Measurements from ENCODE around the gene GTF2A1.
A peak's percentile ranks its signal among the peaks of the same experiment; 100 is the strongest.

The GTF2A1 gene

DNA sequence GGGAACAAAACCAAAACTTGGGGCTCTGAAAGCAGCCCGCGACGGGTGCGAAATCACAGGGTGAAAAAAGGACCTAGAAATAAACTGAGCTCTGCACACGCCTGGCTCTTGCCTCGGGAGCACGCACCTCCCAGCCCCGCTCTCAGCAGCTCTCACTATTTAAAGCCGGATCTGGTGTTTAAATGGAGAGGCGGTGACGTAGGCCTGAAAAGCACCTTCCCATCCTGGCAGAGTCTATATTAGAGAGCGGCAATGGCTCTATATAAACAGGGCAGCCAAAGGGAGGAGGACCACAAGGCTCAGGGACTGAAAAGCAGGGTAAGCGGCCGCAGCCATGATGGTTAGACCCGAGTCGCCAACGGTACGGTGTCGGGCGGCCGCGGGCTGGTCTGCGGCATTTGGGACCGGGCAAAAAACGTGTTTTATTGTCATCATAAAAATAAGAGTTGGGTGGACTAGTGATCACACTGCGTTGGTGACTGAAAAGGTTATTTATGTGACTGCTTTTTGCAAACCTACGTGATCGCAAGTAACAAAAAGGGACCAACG lies 1.5 kb downstream of the GTF2A1 start:
- peak; percentile 95 to 96 for DNase-seq
- TF ChIP-seq, protein P1, sequence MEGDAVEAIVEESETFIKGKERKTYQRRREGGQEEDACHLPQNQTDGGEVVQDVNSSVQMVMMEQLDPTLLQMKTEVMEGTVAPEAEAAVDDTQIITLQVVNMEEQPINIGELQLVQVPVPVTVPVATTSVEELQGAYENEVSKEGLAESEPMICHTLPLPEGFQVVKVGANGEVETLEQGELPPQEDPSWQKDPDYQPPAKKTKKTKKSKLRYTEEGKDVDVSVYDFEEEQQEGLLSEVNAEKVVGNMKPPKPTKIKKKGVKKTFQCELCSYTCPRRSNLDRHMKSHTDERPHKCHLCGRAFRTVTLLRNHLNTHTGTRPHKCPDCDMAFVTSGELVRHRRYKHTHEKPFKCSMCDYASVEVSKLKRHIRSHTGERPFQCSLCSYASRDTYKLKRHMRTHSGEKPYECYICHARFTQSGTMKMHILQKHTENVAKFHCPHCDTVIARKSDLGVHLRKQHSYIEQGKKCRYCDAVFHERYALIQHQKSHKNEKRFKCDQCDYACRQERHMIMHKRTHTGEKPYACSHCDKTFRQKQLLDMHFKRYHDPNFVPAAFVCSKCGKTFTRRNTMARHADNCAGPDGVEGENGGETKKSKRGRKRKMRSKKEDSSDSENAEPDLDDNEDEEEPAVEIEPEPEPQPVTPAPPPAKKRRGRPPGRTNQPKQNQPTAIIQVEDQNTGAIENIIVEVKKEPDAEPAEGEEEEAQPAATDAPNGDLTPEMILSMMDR (IDR thresholded peaks at IDR 0.05) = no peak
- H3K27me3 ChIP-seq = no peaks in the 10 kb centered on the region
- H3K27ac ChIP-seq = peak overlapping the region; percentile 92 to 99
- no peaks in the 10 kb centered on the region for H3K9me3 ChIP-seq
- peak overlapping the region; percentile 84 to 95 for H3K4me3 ChIP-seq
- peaks cover 5 to 19% (median 17%) of the 10 kb centered on the region in 3 donors for H3K36me3 ChIP-seq
- intact Hi-C loops (cut with DNase I; ENCODE audit: low total_unique reads) = no loop called here
- peaks cover 0 to 40% (median 13%) of the 10 kb centered on the region in 4 donors for H3K4me1 ChIP-seq

- intact Hi-C loops (cut with DNase I; ENCODE audit: low total_unique reads) = loop anchor here (5.0 kb wide), 1 partner anchor 1370 kb away; no protein-coding TSS in a partner anchor
- peak in 1 of 2 donors; percentile 24 for DNase-seq
- H3K36me3 ChIP-seq = peaks cover 26 to 60% (median 28%) of the 10 kb centered on the region in 3 donors
- peaks cover 0 to 36% (median 10%) of the 10 kb centered on the region in 4 donors for H3K4me1 ChIP-seq
- H3K27ac ChIP-seq = no peak overlapping the region
- H3K4me3 ChIP-seq = no peak overlapping the region
- TF ChIP-seq, protein P1 (IDR thresholded peaks at IDR 0.05) = peak; percentile 25 to 26
- no peaks in the 10 kb centered on the region for H3K9me3 ChIP-seq
- no peaks in the 10 kb centered on the region for H3K27me3 ChIP-seq
Observed at GRCh38 chr14:81211844-81212243, 8.9 kb downstream of the GTF2A1 start.

DNA sequence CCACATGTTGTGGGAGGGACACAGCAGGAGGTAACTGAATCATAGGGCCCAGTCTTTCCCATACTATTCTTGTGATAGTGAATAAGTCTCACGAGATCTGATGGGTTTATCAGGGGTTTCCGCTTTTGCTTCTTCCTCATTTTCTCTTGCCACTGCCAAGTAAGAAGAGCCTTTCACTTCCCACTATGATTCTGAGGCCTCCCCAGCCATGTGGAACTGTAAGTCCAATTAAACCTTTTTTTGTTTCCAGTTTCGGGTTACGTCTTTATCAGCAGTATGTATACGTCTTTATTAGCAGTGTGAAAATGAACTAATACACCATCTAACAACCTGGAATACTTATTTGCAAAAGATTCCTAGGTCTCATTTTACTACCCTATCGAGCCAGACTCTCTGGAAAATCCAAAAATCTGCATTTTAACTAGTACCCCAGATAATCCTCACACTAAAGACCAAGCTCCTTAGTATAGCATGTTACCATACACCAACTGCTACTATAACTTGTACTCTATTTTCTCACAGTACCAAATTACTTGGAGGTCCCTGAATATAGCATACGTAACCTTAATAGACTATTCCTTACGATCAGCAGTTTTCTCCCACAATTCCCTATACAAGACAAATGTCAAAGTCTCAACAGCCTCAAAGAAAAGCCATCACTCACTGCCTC lies 11.5 kb downstream of the GTF2A1 start:
- TF ChIP-seq, protein P1 (IDR thresholded peaks at IDR 0.05) = no peak
- no peaks in the 10 kb centered on the region for H3K9me3 ChIP-seq
- DNase-seq = no peak
- H3K36me3 ChIP-seq = peaks cover 13 to 43% (median 22%) of the 10 kb centered on the region in 3 donors
- H3K27ac ChIP-seq = no peak overlapping the region
- intact Hi-C loops (cut with DNase I; ENCODE audit: low total_unique reads) = no loop called here
- no peak overlapping the region for H3K4me3 ChIP-seq
- H3K4me1 ChIP-seq = peaks cover 0 to 43% (median 7%) of the 10 kb centered on the region in 4 donors
- H3K27me3 ChIP-seq = no peaks in the 10 kb centered on the region

DNA sequence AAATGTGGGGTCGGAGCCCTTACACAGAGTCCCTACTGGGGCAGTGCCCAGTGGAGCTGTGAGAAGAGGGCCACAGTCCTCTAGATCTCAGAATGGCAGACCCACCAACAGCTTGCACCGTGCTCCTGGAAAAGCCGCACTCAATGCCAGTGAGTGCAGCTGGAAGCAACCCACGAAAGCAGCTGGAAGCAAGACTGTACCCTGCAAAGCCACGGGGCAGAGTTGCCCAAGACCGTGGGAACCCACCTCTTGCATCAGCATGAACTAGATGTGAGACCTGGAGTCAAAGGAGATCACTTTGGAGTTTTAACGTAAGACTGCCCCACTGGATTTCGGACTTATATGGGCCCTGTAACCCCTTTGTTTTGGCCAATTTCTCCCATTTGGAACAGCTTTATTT lies 12.3 kb downstream of the GTF2A1 start:
- Histone ChIP-seq H3K4me3 (no peak overlapping the region), H3K4me1 (peaks cover 0 to 49% (median 7%) of the 10 kb centered on the region in 4 donors), H3K27me3 (no peaks in the 10 kb centered on the region), H3K9me3 (no peaks in the 10 kb centered on the region), H3K36me3 (peaks cover 9 to 40% (median 23%) of the 10 kb centered on the region in 3 donors), H3K27ac (no peak overlapping the region)
- intact Hi-C loops (cut with DNase I; ENCODE audit: low total_unique reads) = no loop called here
- TF ChIP-seq, protein P1 (IDR thresholded peaks at IDR 0.05) = no peak
- peak; percentile 42 to 69 for DNase-seq

- no peak overlapping the region for H3K27ac ChIP-seq
- DNase-seq = no peak
- peaks cover 0 to 37% (median under 1%) of the 10 kb centered on the region in 4 donors for H3K4me1 ChIP-seq
- TF ChIP-seq, protein P1 (IDR thresholded peaks at IDR 0.05) = no peak
- peaks cover 29 to 57% (median 44%) of the 10 kb centered on the region in 3 donors for H3K36me3 ChIP-seq
- intact Hi-C loops (cut with DNase I; ENCODE audit: low total_unique reads) = no loop called here
- no peaks in the 10 kb centered on the region for H3K27me3 ChIP-seq
- H3K4me3 ChIP-seq = no peak overlapping the region
- no peaks in the 10 kb centered on the region for H3K9me3 ChIP-seq
Observed at GRCh38 chr14:81206115-81206514, 14.6 kb downstream of the GTF2A1 start.
